GM19372 (cell line): ENCODE data around the gene OR12D2.
"Not testable (repeated sequence)": the region's sequence is repeated elsewhere in the genome, so short reads cannot be mapped to it uniquely, and the experiment has no call there.

Experiments
- ATAC-seq: cut with Tn5 transposase; IDR thresholded peaks from one replicate; pipeline ENCODE4 v1.9.1; 2021; ENCODE audit warnings: mild to moderate bottlenecking, low read depth, moderate library complexity; ENCODE audit not compliant: unreplicated experiment

Gene OR12D2

GRCh38 chr6:29395331-29395730, at the start of gene OR12D2:
Gene OR12D2 (plus strand): TSS chr6:29395631. CDS start chr6:29396700, 1,069 bp downstream.
- no peak for ATAC-seq

- not testable (repeated sequence) for ATAC-seq
Observed at GRCh38 chr6:29349348-29349747, 46.1 kb upstream of the OR12D2 start.

DNA sequence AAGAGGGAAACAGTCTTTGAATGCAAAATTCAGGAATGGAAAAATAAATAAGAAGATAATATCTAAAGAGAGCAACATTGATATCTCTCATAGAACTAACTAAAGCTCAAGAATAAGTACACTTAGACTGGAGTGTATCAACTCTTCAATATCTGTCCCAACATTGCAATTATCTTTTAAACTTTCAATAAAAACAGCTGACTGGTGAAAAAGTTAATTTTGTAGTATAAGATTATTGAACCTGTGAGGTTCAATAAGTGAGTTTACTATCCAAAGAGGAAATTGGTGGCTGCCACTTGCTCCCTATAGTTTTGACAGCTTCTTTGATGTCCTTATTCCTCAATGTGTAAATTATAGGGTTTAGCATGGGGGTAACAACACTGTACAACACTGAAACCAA, 40.5 kb upstream of the OR12D2 start:
- no peak for ATAC-seq

DNA sequence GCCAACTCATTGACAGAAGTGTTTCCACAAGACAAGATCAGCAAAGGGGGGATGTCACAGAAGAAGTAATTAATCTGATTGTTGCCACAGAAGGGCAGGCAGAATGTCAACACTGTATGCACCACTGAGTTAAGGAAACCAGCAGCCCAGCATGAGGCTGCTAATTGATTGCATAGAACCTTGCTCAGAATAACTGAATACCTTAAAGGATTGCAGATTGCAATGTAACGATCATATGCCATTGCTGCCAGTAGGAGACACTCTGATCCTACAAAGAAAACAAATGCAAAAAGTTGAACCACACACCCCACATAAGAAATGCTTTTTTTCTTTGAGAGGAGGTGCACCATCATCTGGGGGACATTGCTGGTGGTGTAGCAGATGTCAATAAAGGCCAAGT, 39.8 kb upstream of the OR12D2 start:
- no peak for ATAC-seq

- no peak for ATAC-seq
Observed at GRCh38 chr6:29368765-29369164, 26.7 kb upstream of the OR12D2 start, which contains the start of gene OR5V1. Gene OR5V1 (minus strand): TSS chr6:29368865. CDS start chr6:29356195, 12,670 bp downstream.

GRCh38 chr6:29375191-29375590, 20.2 kb upstream of the OR12D2 start, which contains the start of gene OR12D3:
Gene OR12D3 (minus strand): TSS chr6:29375291. CDS start chr6:29375287, 4 bp downstream.
- ATAC-seq, result no peak

- ATAC-seq, result no peak
Observed at GRCh38 chr6:29376003-29376402, 19.4 kb upstream of the OR12D2 start.

DNA sequence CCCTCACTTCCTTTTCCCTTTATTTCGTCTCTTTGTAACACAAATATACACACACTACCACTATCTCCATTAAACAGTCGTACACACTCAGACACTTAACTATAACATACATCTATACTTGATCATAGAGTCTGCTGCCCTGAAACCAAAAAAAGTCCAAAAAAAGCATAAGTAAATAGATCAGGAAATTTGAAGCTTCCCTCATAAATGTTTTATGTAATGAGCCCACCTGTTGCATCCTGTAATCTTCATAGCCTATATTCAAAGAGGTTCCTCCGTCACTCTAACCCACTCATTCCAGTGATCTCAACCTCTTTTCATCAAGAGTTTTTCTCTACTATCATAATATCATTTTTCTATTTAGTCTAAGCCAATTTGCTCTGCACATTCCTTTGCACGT, 6.9 kb upstream of the OR12D2 start:
- ATAC-seq, result no peak

- no peak for ATAC-seq
Observed at GRCh38 chr6:29399525-29399924, 4.1 kb downstream of the OR12D2 start.

- ATAC-seq, result no peak
Observed at GRCh38 chr6:29403801-29404200, 8.4 kb downstream of the OR12D2 start.

DNA sequence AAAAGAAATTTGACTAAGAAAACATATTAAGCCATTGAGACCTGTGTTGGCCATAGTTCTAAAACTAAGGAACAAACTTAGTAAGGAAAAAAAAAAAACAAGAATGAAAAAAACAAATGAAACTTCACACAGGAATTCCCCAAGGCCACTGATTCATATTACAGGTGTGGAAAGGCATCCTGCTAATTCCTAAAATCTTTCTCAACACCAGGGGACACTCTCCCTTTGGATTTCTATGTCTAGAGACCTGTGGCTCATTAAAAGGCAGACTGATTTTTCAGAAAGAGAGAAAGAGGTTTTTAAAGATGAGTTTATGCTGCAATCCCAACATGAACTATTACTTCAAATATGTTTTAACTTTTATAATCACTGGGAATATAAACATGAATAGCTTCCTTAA, 19.2 kb downstream of the OR12D2 start, which contains the start of gene OR12D1:
OR12D1 (plus strand) TSS at position 341 of the 400 bp plus-strand sequence.
- no peak for ATAC-seq

GRCh38 chr6:29419516-29419915, 24.1 kb downstream of the OR12D2 start:
- no peak for ATAC-seq

DNA sequence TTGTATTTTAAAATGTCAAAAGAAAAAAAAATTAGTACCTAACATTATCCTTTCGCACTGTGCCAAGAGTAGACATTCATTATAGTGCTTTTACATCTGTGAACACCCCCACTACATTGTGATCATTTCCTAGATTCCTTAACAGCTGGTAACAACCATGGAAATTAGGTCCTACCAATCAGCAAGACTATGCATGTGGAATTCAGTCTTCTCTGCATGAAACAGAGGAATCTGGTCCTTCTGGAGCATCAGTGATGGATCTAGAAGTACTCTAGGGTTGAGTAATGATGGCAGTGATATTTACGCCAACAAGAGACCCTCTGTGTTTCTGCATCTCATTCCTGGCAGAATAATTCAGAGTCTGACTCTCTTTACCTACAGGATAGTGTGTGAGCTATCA, 28.7 kb downstream of the OR12D2 start:
- ATAC-seq, result no peak

GRCh38 chr6:29424575-29424974, 29.1 kb downstream of the OR12D2 start:
- no peak for ATAC-seq

DNA sequence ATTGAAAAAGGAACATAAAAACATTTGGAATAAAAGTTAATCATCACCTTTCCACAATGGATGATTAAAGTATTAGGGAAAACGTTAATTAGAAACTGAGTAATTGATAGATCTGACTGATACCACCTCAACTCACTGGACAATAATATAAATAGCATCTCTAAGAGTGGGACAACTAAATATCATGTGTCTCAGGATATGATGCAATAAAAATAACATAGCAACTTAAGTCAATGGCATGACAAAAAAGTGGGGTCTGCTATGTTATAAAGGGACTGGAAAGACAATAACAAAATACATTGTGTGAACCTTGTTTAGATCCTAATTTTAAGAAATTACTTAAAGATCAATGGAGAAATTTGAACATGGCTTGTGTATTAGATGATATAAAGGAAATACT, 29.6 kb downstream of the OR12D2 start:
- no peak for ATAC-seq

- no peak for ATAC-seq
Observed at GRCh38 chr6:29426654-29427053, 31.2 kb downstream of the OR12D2 start.

GRCh38 chr6:29436730-29437129, 41.3 kb downstream of the OR12D2 start:
- not testable (repeated sequence) for ATAC-seq

DNA sequence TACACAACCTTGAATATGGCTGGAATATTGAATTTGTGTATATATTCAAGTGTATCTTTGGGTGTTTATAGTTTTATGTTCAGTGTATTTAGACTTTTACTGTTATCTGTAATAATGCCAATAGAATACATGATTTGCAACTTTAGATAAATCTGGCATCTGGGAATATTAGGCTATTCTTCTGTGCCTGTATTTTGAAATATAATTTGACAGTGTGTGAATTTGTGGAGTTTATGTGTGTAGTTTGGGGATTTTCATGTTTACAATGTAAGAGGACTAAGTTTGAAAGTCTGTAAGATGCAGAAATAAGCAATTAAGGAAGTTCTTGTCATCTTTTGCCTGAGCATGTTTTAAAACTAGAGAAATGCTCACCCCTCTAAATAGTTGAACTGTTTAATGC, 43.6 kb downstream of the OR12D2 start, which contains the start of gene OR10C1:
OR10C1 (plus strand) TSS at position 301 of the 400 bp plus-strand sequence. CDS start 710 bp downstream, outside the sequence.
- no peak for ATAC-seq

DNA sequence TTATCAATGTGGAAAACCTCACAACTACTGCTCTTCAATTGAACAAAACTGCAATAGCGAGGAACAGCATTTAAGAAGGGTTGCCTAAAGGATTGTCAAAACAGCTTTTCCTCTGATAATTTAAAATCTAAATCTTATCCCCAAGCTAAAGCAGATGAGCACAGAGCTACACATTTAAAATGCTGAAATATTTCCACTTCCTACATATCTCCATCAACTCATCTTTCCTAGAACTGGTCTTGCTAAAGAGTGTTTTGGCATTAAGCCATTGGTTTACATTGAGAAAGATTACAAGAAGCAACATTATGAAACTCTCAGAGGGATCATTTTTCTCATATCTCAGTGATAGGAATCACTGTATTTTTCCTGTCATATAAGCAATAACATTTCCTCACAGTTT, 47.3 kb downstream of the OR12D2 start:
- ATAC-seq, result no peak

DNA sequence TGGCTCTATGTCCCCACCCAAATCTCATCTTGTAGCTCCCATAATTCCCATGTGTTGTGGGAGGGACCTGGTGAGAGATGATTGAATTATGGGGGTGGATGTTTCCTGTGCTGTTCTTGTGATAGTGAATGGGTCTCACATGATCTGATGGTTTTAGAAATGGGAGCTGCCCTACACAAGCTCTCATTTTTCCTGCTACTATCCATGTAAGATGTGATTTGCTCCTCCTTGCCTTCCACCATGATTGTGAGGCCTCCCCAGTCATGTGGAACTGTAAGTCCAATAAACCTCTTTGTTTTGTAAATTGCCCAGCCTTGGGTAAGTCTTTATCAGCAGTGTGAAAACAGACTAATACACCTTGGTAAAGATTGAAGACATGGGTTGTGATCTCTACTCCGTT, 48.6 kb downstream of the OR12D2 start:
- ATAC-seq, result not testable (repeated sequence)
